Lung (tissue), 12 donors: ENCODE results near the gene TTLL5. TPM values are rescaled to one million over a fixed set of nuclear protein-coding genes. Genes with fewer than 3 reads are reported as not detected.

Experiments
- ATAC-seq: fragments of 200-7000 bp; cut with Tn5 transposase; one replicate; pipeline ENCODE4 v1.9.1; 2020; ENCODE audit warnings: moderate number of reproducible peaks; ENCODE audit not compliant: insufficient read depth, low FRiP score
- DNase-seq, 3 donors: peaks; one replicate each; pipeline ENCODE4 v3.0.0-alpha.2; 2013 to 2017
- H3K27ac ChIP-seq, 2 donors: one replicate each; pipeline ENCODE4 v1.5.1; 2013; ENCODE audit warnings: mild to moderate bottlenecking in 2 of 2, moderate library complexity in 2 of 2, control low read depth in 1 of 2, inconsistent platforms in 1 of 2, low read depth in 1 of 2, low read length in 1 of 2
- H3K27me3 ChIP-seq, 3 donors: one replicate each; pipeline ENCODE4 v1.5.1; 2013; ENCODE audit warnings: low read length in 2 of 3; ENCODE audit not compliant: control insufficient read depth in 3 of 3, insufficient read depth in 3 of 3
- H3K36me3 ChIP-seq, 4 donors: one replicate each; pipeline ENCODE4 v1.5.1; 2013; ENCODE audit warnings: low read length in 4 of 4, mild to moderate bottlenecking in 1 of 4, moderate library complexity in 1 of 4; ENCODE audit not compliant: control insufficient read depth in 4 of 4, insufficient read depth in 4 of 4
- H3K4me1 ChIP-seq, 5 donors: one replicate each; pipeline ENCODE4 v1.5.1; 2013; ENCODE audit warnings: low read length in 5 of 5, mild to moderate bottlenecking in 2 of 5, moderate library complexity in 1 of 5; ENCODE audit not compliant: control insufficient read depth in 5 of 5, insufficient read depth in 5 of 5
- H3K4me3 ChIP-seq: one replicate; pipeline ENCODE4 v1.5.1; 2013; ENCODE audit warnings: mild to moderate bottlenecking, control low read depth, moderate library complexity
- H3K9ac ChIP-seq, 2 donors: one replicate each; pipeline ENCODE4 v1.5.1; 2013; ENCODE audit warnings: low read length in 2 of 2, control low read depth in 1 of 2; ENCODE audit not compliant: insufficient read depth in 1 of 2
- H3K9me3 ChIP-seq, 4 donors: one replicate each; pipeline ENCODE4 v1.5.1; 2013; ENCODE audit warnings: low read length in 3 of 4, mild to moderate bottlenecking in 1 of 4, moderate library complexity in 1 of 4; ENCODE audit not compliant: control insufficient read depth in 4 of 4, insufficient read depth in 3 of 4
- WGBS, 2 donors: extraction: QIAGEN DNeasy Blood & Tissue Kit; methylation state at CpG; one replicate each; pipeline ENCODE4 v1.1.7; 2013; 5-methylcytosine and 5-hydroxymethylcytosine counted together
- polyA plus RNA-seq, 2 donors: library from polyadenylated mRNA; stranded (reverse); fragments of 200-250 nt; gene quantifications; one replicate each; pipeline ENCODE4 v1.2.1, GENCODE V29; 2013
- total RNA-seq, 2 donors: library from RNA; depleted of rRNA in 1 of 2; stranded (reverse); fragments of >200 nt in 1 of 2; gene quantifications; one replicate each; pipeline ENCODE4 v1.2.1, GENCODE V29; 2014 to 2021
- TF ChIP-seq, protein P1 (sequence below): IDR thresholded peaks from 2 replicates; pipeline ENCODE4 v1.5.1; 2012; ENCODE audit warnings: mild to moderate bottlenecking; ENCODE audit errors: control extremely low read depth, extremely low read depth
- donor health status: control.
- donor health status: control.
- donor health status: Bipolar disorder and iron deficiency.
- donor health status: healthy.
- donor health status: DM: yes; HTN: yes; CAD: no.

Gene TTLL5
- total and polyA plus RNA-seq, 4 donors, result 10.3 to 58.6 (median 28.8) TPM

DNA sequence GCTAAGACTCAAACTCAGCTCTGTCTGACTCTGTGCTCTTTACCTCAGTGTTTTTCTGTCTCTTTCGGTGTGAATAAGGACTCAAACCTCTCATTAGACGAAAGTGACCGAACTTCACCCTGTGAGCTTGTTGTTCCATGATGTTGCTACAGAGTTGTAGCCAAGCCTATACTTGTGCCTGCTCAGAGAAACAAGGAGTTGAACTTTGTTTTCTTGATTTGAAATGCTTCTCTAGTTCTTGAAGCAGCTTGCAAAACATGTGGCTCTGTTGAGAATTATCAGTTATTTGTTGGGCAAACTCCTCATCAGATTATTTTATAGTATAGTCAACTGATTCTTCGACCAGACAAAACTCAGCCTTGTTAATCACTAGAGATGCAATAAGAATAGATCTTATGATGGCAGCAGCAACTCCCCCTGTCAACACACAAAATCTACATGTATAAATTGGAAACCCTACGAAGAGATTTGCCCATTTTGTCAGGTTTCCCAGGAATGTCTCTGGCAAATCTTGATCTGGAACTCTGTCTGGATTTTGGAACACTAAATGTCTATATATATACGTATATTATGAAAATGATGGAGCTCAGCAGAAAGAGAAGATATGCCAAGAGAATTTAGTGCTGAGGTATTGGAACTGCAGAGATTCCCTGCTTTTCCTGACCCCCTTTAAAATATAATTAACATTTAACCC lies 146.8 kb downstream of the TTLL5 start:
- TF ChIP-seq, protein P1, sequence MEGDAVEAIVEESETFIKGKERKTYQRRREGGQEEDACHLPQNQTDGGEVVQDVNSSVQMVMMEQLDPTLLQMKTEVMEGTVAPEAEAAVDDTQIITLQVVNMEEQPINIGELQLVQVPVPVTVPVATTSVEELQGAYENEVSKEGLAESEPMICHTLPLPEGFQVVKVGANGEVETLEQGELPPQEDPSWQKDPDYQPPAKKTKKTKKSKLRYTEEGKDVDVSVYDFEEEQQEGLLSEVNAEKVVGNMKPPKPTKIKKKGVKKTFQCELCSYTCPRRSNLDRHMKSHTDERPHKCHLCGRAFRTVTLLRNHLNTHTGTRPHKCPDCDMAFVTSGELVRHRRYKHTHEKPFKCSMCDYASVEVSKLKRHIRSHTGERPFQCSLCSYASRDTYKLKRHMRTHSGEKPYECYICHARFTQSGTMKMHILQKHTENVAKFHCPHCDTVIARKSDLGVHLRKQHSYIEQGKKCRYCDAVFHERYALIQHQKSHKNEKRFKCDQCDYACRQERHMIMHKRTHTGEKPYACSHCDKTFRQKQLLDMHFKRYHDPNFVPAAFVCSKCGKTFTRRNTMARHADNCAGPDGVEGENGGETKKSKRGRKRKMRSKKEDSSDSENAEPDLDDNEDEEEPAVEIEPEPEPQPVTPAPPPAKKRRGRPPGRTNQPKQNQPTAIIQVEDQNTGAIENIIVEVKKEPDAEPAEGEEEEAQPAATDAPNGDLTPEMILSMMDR, result no peak
- 96 to 98% methylated on average over 6 of the region's 6 CpGs for WGBS, 2 donors
- ATAC-seq (no peak), DNase-seq (no peak)
- Histone ChIP-seq H3K36me3 (peaks cover 0 to 3% (median under 1%) of the 10 kb centered on the region in 4 donors), H3K9me3 (no peaks in the 10 kb centered on the region), H3K27ac (no peak overlapping the region), H3K4me1 (peaks cover 1 to 35% (median 13%) of the 10 kb centered on the region in 5 donors), H3K4me3 (no peak overlapping the region), H3K9ac (no peak overlapping the region), H3K27me3 (no peaks in the 10 kb centered on the region)

GRCh38 chr14:75811136-75811829 lies 150.2 kb downstream of the TTLL5 start:
- 80 to 88% methylated on average over 7 of the region's 7 CpGs for WGBS, 2 donors
- no peak for ATAC-seq
- Histone ChIP-seq H3K27ac (no peak overlapping the region), H3K4me1 (peaks cover 0 to 20% (median 0%) of the 10 kb centered on the region in 5 donors), H3K9me3 (no peaks in the 10 kb centered on the region), H3K4me3 (no peak overlapping the region), H3K36me3 (peaks cover 0 to 4% (median 0%) of the 10 kb centered on the region in 4 donors), H3K27me3 (no peaks in the 10 kb centered on the region), H3K9ac (no peak overlapping the region)
- TF ChIP-seq, protein P1, result no peak
- no peak for DNase-seq

DNA sequence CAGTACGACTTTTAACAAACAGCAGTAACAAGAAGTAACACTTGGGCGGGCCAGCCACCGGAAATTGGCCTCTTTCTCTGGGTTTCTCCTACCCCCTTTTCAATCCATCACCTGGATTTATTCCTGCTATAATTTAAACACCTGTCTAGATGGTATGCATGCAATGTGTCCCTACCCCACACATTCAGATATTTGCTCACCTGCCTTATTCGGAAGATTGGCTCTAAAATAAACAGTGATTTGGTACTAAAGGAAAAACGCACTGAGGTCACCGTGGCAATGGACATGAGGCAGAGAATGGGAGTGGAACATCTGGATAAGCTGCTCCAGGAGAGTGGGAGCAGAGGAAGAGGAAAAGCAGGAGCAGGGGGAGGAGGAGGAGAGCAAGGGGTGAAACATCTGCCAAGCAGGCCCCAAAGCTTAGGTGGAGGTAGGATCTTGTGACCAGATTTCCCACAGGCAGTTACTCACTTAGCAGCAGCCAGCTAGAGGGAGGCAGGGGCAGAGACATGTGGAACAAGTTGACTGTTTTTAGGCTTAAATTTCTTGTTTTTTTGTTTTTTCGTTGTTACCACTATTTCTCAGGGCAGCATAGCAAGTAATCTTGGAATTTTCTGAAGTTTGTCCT lies 150.9 kb downstream of the TTLL5 start:
- ATAC-seq, result no peak
- WGBS, 2 donors, result 63 to 84% methylated on average over 7 of the region's 7 CpGs
- Histone ChIP-seq H3K36me3 (peaks cover 0 to 4% (median 0%) of the 10 kb centered on the region in 4 donors), H3K9ac (no peak overlapping the region), H3K4me3 (no peak overlapping the region), H3K27ac (no peak overlapping the region), H3K9me3 (no peaks in the 10 kb centered on the region), H3K4me1 (peaks cover 0 to 20% (median 0%) of the 10 kb centered on the region in 5 donors), H3K27me3 (no peaks in the 10 kb centered on the region)
- DNase-seq, result no peak
- TF ChIP-seq, protein P1, result no peak
